Esophagus muscularis mucosa (tissue), 4 donors: ENCODE measurements around the gene LITAF. TPM values are rescaled to one million over a fixed set of nuclear protein-coding genes. Genes with fewer than 3 reads are reported as not detected.
"Not testable (repeated sequence)": the region's sequence is repeated elsewhere in the genome, so short reads cannot be mapped to it uniquely, and the experiment has no call there.

Experiments
- DNase-seq: peaks from one replicate; pipeline ENCODE4 v3.0.0-alpha.2; 2017; ENCODE audit errors: extremely low spot score
- H3K27ac ChIP-seq, 4 donors: fragments of 200-600 bp; sonication (generic); replicated peaks in 1 of 4; 1 replicate in 3 of 4; 2 replicates in 1 of 4; pipeline ENCODE4 v1.5.1; 2016 to 2019; ENCODE audit warnings: mild to moderate bottlenecking in 1 of 4
- H3K27me3 ChIP-seq, 4 donors: fragments of 200-600 bp; sonication (generic); one replicate each; pipeline versions ENCODE4 v1.5.1 to v1.6.0; 2016 to 2019
- H3K36me3 ChIP-seq, 4 donors: fragments of 200-600 bp; sonication (generic); one replicate each; pipeline ENCODE4 v1.5.1; 2016 to 2019
- H3K4me1 ChIP-seq, 4 donors: fragments of 200-600 bp; sonication (generic); one replicate each; pipeline ENCODE4 v1.5.1; 2016 to 2019
- H3K4me3 ChIP-seq, 4 donors: fragments of 200-600 bp; sonication (generic); 1 replicate in 2 of 4; 2 replicates in 2 of 4; pipeline ENCODE4 v1.5.1; 2016 to 2019; ENCODE audit warnings: mild to moderate bottlenecking in 4 of 4, moderate library complexity in 1 of 4
- H3K9me3 ChIP-seq, 4 donors: fragments of 200-600 bp; sonication (generic); 1 replicate in 3 of 4; 2 replicates in 1 of 4; pipeline ENCODE4 v1.5.1; 2016 to 2019
- CTCF ChIP-seq, 3 experiments: fragments of 200-600 bp in 2 of 3; fragments of 450-650 bp in 1 of 3; sonication (generic) in 2 of 3; IDR thresholded peaks; one replicate each; pipeline ENCODE4 v1.5.1; 2017 to 2019; ENCODE audit warnings: antibody characterized with exemption in 3 of 3, mild to moderate bottlenecking in 2 of 3, moderate library complexity in 1 of 3
- EP300 ChIP-seq: sonication (generic); formaldehyde crosslinking; IDR thresholded peaks from one replicate; pipeline ENCODE4 v1.6.1; 2017; ENCODE audit warnings: antibody characterized with exemption
- POLR2A ChIP-seq: fragments of 450-650 bp; IDR thresholded peaks from one replicate; pipeline ENCODE4 v1.6.1; 2017; ENCODE audit warnings: antibody characterized with exemption, moderate library complexity, mild to moderate bottlenecking, low read depth
- POLR2AphosphoS5 ChIP-seq, 2 donors: sonication (generic); formaldehyde crosslinking; IDR thresholded peaks; one replicate each; pipeline ENCODE4 v1.6.1; 2017; ENCODE audit warnings: antibody characterized with exemption in 2 of 2
- WGBS: methylation state at CpG from one replicate; pipeline ENCODE4 v1.1.5; 2018; 5-methylcytosine and 5-hydroxymethylcytosine counted together
- intact Hi-C: fragments of 100-400 bp; cut with DNase I; formaldehyde crosslinking; loops from one replicate; pipeline ENCODE4 v1.15.1; 2023
- total RNA-seq, 4 donors: library from RNA; depleted of rRNA; stranded (reverse); fragments of >200 nt; gene quantifications; one replicate each; pipeline versions ENCODE4 v1.1.0 to v1.2.1, GENCODE V29; 2016

The LITAF gene
- total RNA-seq, 4 donors from 2014 or later = 28.7 to 88.3 (median 36.8) TPM

- H3K4me1 ChIP-seq = no peaks in the 10 kb centered on the region
- H3K27ac ChIP-seq = no peak overlapping the region
- no peak overlapping the region for H3K4me3 ChIP-seq
- WGBS = 67% methylated on average over 11 of the region's 12 CpGs
- no peak for TF ChIP-seq POLR2A
- no peak for TF ChIP-seq CTCF (IDR thresholded peaks at IDR 0.05)
- no peak for TF ChIP-seq POLR2AphosphoS5 (IDR thresholded peaks at IDR 0.05)
- no peak for TF ChIP-seq EP300
- intact Hi-C loops = no loop called here
- DNase-seq = no peak
- H3K27me3 ChIP-seq = no peaks in the 10 kb centered on the region
- H3K36me3 ChIP-seq = no peaks in the 10 kb centered on the region
- no peaks in the 10 kb centered on the region for H3K9me3 ChIP-seq
Measured at GRCh38 chr16:11510178-11510973, 76.3 kb downstream of the LITAF start.

- intact Hi-C loops = loop anchor here (10.0 kb wide), 1 partner anchor 93 kb away; no protein-coding TSS in a partner anchor
- no peak for DNase-seq
- WGBS = 89% methylated on average over 3 of the region's 3 CpGs
- no peaks in the 10 kb centered on the region for H3K27me3 ChIP-seq
- H3K4me3 ChIP-seq = no peak overlapping the region
- no peak overlapping the region for H3K27ac ChIP-seq
- H3K36me3 ChIP-seq = no peaks in the 10 kb centered on the region
- H3K4me1 ChIP-seq = no peaks in the 10 kb centered on the region
- no peaks in the 10 kb centered on the region for H3K9me3 ChIP-seq
- TF ChIP-seq CTCF (IDR thresholded peaks at IDR 0.05) (no peak), EP300 (no peak), POLR2AphosphoS5 (IDR thresholded peaks at IDR 0.05) (no peak), POLR2A (no peak)
Measured at GRCh38 chr16:11507991-11508390, 78.7 kb downstream of the LITAF start.

- Histone ChIP-seq H3K4me1 (no peaks in the 10 kb centered on the region), H3K27me3 (no peaks in the 10 kb centered on the region), H3K27ac (no peak overlapping the region), H3K9me3 (no peaks in the 10 kb centered on the region), H3K36me3 (no peaks in the 10 kb centered on the region), H3K4me3 (no peak overlapping the region)
- no peak for DNase-seq
- TF ChIP-seq POLR2A (no peak), EP300 (no peak), POLR2AphosphoS5 (IDR thresholded peaks at IDR 0.05) (no peak), CTCF (IDR thresholded peaks at IDR 0.05) (no peak)
- intact Hi-C loops = loop anchor here (10.0 kb wide), 1 partner anchor 93 kb away; no protein-coding TSS in a partner anchor
- 92% methylated on average over 4 of the region's 7 CpGs for WGBS
Measured at GRCh38 chr16:11507350-11507749, 79.4 kb downstream of the LITAF start.

GRCh38 chr16:11506741-11507305 is 79.9 kb downstream of the LITAF start:
- no peak for DNase-seq
- no peak overlapping the region for H3K27ac ChIP-seq
- H3K4me1 ChIP-seq = no peaks in the 10 kb centered on the region
- no peaks in the 10 kb centered on the region for H3K36me3 ChIP-seq
- H3K27me3 ChIP-seq = no peaks in the 10 kb centered on the region
- no peak for TF ChIP-seq POLR2AphosphoS5 (IDR thresholded peaks at IDR 0.05)
- TF ChIP-seq EP300 = no peak
- TF ChIP-seq POLR2A = no peak
- no peak for TF ChIP-seq CTCF (IDR thresholded peaks at IDR 0.05)
- WGBS = no CpG with 5 or more reads among the region's 12 CpGs
- intact Hi-C loops = loop anchor here (10.0 kb wide), 1 partner anchor 92 kb away; no protein-coding TSS in a partner anchor
- H3K9me3 ChIP-seq = no peaks in the 10 kb centered on the region
- no peak overlapping the region for H3K4me3 ChIP-seq

GRCh38 chr16:11504261-11504660 is 82.5 kb downstream of the LITAF start:
- H3K36me3 ChIP-seq, H3K27ac ChIP-seq, H3K4me1 ChIP-seq, H3K27me3 ChIP-seq, H3K9me3 ChIP-seq, DNase-seq, H3K4me3 ChIP-seq: not testable (repeated sequence)
- 95% methylated on average over 13 of the region's 13 CpGs for WGBS
- intact Hi-C loops = loop anchor here (10.0 kb wide), 1 partner anchor 89 kb away; no protein-coding TSS in a partner anchor
